ENCODE results near the gene TNP2.

The TNP2 gene

GRCh38 chr16:11260596-11260966 is 8.5 kb downstream of the TNP2 start:
- peaks cover 27% of the 10 kb centered on the region for H3K27me3 Mint-ChIP-seq (ENCODE audit: low read depth, poor library complexity)
- H3K4me1 Mint-ChIP-seq = peaks cover 7% of the 10 kb centered on the region
- no peak overlapping the region for H3K27ac Mint-ChIP-seq
- no peak for DNase-seq
- H3K36me3 Mint-ChIP-seq (ENCODE audit: low read depth) = no peaks in the 10 kb centered on the region
- H3K9me3 Mint-ChIP-seq = no peaks in the 10 kb centered on the region
- no peak overlapping the region for H3K4me3 Mint-ChIP-seq
- no peak for TF ChIP-seq CTCF (IDR thresholded peaks at IDR 0.05)

DNA sequence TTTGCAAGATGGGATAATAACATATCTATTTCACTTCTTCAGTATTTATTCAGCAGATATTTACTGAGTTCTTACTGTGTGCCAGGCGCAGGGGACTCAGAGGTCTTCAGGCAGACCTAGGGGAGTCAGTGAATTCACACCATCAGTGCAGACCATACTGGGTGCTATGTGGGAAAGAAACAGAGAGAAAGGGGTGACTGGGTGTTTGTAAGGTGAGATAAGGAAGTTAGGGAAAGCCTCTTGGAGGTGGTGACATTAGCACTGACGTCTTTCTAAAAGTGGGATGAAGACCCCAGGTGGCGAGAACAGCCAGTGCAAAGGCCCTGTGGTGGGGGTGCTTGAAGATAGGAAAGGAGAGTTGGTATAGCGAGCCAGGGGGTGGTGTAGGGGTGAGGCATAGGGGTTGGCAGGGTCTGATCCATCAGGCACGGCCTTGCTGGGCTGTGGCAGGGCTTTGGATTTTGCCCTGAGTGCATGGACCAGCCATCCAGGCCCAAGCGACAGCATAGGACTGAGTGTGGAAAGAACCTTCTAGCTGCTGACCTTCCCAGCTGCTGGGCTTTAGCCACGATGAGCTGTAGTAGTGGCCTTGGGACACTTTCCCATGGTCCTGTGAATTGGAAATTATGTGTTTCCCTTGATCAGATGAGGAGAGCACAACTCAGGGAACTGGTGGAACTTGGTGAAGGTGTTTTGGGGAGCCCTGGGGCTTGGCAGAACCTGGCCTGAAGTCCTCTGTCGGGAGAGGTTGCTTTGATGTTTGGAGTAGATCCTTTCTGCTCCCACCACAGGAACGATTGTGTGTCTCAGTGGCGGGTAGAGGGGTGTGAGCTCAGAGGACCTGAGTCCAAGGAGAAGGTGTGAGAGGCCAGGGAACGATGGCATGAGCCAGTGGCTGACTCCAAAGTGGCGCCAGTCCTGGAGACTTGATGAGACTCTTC is 9.2 kb downstream of the TNP2 start:
- no peaks in the 10 kb centered on the region for H3K36me3 Mint-ChIP-seq (ENCODE audit: low read depth)

GRCh38 chr16:11258553-11259492 is 10.3 kb downstream of the TNP2 start:
- no peaks in the 10 kb centered on the region for H3K36me3 Mint-ChIP-seq (ENCODE audit: low read depth)
- no peak overlapping the region for H3K4me3 Mint-ChIP-seq
- H3K9me3 Mint-ChIP-seq = no peaks in the 10 kb centered on the region
- no peak overlapping the region for H3K27ac Mint-ChIP-seq
- peaks cover 31% of the 10 kb centered on the region for H3K27me3 Mint-ChIP-seq (ENCODE audit: low read depth, poor library complexity)
- peaks cover 8% of the 10 kb centered on the region for H3K4me1 Mint-ChIP-seq
- DNase-seq = no peak
- no peak for TF ChIP-seq CTCF (IDR thresholded peaks at IDR 0.05)

More for the DNA sequence above, 9.2 kb downstream of the TNP2 start:
- DNase-seq = no peak
- no peaks in the 10 kb centered on the region for H3K9me3 Mint-ChIP-seq
- H3K27me3 Mint-ChIP-seq (ENCODE audit: low read depth, poor library complexity) = peaks cover 27% of the 10 kb centered on the region
- peaks cover 7% of the 10 kb centered on the region for H3K4me1 Mint-ChIP-seq
- no peak for TF ChIP-seq CTCF (IDR thresholded peaks at IDR 0.05)
- no peak overlapping the region for H3K4me3 Mint-ChIP-seq
- H3K27ac Mint-ChIP-seq = no peak overlapping the region

GRCh38 chr16:11257131-11257938 is 11.8 kb downstream of the TNP2 start:
- TF ChIP-seq CTCF (IDR thresholded peaks at IDR 0.05) = peak; percentile 51
- H3K27me3 Mint-ChIP-seq (ENCODE audit: low read depth, poor library complexity) = peaks cover 34% of the 10 kb centered on the region
- no peak overlapping the region for H3K27ac Mint-ChIP-seq
- DNase-seq = peak; percentile 69
- H3K36me3 Mint-ChIP-seq (ENCODE audit: low read depth) = no peaks in the 10 kb centered on the region
- peak overlapping the region; percentile 86 for H3K4me3 Mint-ChIP-seq
- peaks cover 13% of the 10 kb centered on the region for H3K4me1 Mint-ChIP-seq
- H3K9me3 Mint-ChIP-seq = no peaks in the 10 kb centered on the region

GRCh38 chr16:11256661-11257130 is 12.4 kb downstream of the TNP2 start:
- DNase-seq = peak; percentile 69
- Mint-ChIP-seq H3K36me3 (ENCODE audit: low read depth) (no peaks in the 10 kb centered on the region), H3K4me3 (peak overlapping the region; percentile 86), H3K4me1 (peaks cover 18% of the 10 kb centered on the region), H3K9me3 (no peaks in the 10 kb centered on the region), H3K27me3 (ENCODE audit: low read depth, poor library complexity) (peaks cover 34% of the 10 kb centered on the region), H3K27ac (no peak overlapping the region)
- TF ChIP-seq CTCF (IDR thresholded peaks at IDR 0.05) = no peak

All from nephron progenitor cell (in vitro differentiated cells).